RWPE1 (cell line): Measurements from ENCODE around the gene KRIT1.
"Not testable (repeated sequence)": the region's sequence is repeated elsewhere in the genome, so short reads cannot be mapped to it uniquely, and the experiment has no call there.

Experiments
- CTCF ChIA-PET: fragments of 350-600 bp; sonication (Branson Sonifier 250); formaldehyde crosslinking; extraction: SDS; loops from one replicate; lab custom pipeline; 2021; lab: Yijun Ruan, JAX
- POLR2A ChIA-PET: fragments of 400-600 bp; formaldehyde crosslinking; extraction: SDS; loops from one replicate; lab custom pipeline; 2020; ENCODE audit warnings: antibody characterized with exemption; ENCODE audit not compliant: low non-redundant PET; lab: Yijun Ruan, JAX
- DNase-seq: peaks from one replicate; pipeline ENCODE4 v3.0.0; 2012; ENCODE audit warnings: low spot score
- H3K27ac ChIP-seq: fragments of 450-650 bp; 2 replicates; pipeline ENCODE4 v1.5.1; 2017
- TF ChIP-seq, protein P1 (sequence below): fragments of 450-650 bp; conservative IDR thresholded peaks from 2 replicates; pipeline ENCODE4 v1.5.1; 2017; ENCODE audit warnings: low read depth, mild to moderate bottlenecking

KRIT1 gene

GRCh38 chr7:92192326-92192725, 53.4 kb downstream of the KRIT1 start:
- TF ChIP-seq, protein P1, sequence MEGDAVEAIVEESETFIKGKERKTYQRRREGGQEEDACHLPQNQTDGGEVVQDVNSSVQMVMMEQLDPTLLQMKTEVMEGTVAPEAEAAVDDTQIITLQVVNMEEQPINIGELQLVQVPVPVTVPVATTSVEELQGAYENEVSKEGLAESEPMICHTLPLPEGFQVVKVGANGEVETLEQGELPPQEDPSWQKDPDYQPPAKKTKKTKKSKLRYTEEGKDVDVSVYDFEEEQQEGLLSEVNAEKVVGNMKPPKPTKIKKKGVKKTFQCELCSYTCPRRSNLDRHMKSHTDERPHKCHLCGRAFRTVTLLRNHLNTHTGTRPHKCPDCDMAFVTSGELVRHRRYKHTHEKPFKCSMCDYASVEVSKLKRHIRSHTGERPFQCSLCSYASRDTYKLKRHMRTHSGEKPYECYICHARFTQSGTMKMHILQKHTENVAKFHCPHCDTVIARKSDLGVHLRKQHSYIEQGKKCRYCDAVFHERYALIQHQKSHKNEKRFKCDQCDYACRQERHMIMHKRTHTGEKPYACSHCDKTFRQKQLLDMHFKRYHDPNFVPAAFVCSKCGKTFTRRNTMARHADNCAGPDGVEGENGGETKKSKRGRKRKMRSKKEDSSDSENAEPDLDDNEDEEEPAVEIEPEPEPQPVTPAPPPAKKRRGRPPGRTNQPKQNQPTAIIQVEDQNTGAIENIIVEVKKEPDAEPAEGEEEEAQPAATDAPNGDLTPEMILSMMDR: no peak
- CTCF ChIA-PET: no interaction called here
- no peak overlapping the region for H3K27ac ChIP-seq
- no peak for DNase-seq
- POLR2A ChIA-PET: no interaction called here

DNA sequence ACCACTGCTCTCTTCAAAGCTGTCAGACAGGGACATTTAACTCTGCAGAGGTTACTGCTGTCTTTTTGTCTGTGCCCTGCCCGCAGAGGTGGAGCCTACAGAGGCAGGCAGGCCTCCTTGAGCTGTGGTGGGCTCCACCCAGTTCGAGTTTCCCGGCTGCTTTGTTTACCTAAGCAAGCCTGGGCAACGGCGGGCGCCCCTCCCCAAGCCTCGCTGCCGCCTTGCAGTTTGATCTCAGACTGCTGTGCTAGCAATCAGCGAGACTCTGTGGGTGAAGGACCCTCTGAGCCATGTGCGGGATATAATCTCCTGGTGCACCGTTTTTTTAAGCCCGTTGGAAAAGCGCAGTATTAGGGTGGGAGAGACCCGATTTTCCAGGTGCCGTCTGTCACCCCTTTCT, 56.5 kb downstream of the KRIT1 start:
- CTCF ChIA-PET, POLR2A ChIA-PET, DNase-seq, H3K27ac ChIP-seq: not testable (repeated sequence)

DNA sequence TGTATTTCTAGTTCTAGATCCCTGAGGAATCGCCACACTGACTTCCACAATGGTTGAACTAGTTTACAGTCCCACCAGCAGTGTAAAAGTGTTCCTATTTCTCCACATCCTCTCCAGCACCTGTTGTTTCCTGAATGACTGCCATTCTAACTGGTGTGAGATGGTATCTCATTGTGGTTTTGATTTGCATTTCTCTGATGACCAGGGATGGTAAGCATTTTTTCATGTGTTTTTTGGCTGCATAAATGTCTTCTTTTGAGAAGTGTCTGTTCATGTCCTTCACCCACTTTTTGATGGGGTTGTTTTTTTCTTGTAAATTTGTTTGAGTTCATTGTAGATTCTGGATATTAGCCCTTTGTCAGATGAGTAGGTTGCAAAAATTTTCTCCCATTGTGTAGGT, 61.4 kb downstream of the KRIT1 start:
- H3K27ac ChIP-seq, CTCF ChIA-PET, POLR2A ChIA-PET, DNase-seq: not testable (repeated sequence)

DNA sequence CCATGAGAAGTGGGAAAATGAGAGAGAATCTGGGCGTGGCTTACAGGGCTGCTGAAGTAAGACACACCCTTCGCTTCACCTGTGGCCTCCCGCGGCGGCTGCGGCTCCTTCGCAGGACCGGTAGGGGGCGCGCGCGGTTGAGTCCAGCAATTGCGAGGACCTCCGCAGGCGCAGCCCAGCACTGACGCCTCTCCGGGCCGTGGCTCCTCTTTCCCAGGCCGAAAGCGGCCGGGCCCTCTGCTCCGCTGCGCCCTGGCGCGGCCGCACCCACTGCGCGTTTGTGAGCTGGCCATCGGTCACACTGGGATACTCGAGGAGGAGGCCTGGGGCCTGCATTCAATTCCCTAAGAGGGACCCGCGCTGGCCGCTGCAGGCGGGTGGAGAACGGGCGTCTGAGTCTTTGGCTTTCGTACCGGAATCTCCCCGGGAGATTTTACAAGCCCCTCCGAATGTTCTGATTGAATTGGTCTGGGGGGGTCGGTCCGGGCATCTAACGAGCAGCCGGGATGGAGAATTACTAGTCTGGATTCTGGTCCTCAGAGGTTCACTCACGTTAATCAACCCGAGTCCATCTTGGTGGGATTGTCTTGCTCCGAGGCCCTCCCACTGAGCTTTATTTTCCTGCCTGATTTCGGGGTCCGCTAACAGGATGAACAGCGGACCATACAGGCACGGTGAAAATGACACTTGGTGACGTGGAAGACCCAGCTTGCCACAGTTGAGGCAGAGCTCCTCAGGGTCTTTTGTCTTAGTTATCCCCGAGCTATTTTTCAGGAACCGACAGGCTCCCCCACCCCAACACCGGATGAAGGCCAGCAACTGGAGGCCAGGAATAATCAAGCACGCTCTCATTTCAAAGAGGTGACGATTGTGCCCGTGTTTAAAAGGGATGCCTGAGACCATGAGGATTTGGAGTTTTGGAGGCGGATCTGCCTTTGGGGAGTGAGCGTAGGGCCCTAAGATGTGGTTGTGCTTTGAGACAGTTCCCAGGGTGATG, 66.5 kb downstream of the KRIT1 start, which contains the start of gene LRRD1:
LRRD1 (minus strand) TSS at position 215 of the 997 bp plus-strand sequence. CDS start 13,940 bp downstream, outside the sequence.
- H3K27ac ChIP-seq: no peak within 1 kb of the TSS
- TF ChIP-seq, protein P1: peak; percentile 99
- peak; percentile 81 for DNase-seq
- ChIA-PET POLR2A (no interaction called here), CTCF (interaction anchor here (0.6 to 1.1 kb wide), 7 partner anchors 15 to 1090 kb away, joined by 3 to 7 read pairs (median 3); no protein-coding TSS in a partner anchor)

DNA sequence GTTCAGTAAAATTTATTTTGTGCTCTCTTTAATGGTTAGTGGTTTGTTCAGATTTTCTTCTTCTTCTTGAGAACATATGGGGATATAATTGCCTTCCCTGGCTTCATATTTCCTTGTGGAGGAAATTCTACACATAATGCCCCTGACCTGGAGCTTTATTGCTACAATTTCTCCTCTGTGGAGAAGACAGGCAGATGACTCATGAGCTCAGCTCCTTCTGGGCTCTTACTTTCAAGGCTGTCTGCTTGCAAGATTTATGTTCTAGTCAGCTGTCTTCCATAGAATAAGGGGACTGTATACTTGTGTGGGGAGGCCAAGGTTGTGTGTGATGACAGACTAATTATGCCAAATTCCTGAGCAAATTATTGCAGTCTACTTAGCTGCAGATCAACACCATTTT, 68.4 kb downstream of the KRIT1 start:
- CTCF ChIA-PET: no interaction called here
- no peak for DNase-seq
- POLR2A ChIA-PET: no interaction called here
- H3K27ac ChIP-seq: no peak overlapping the region
- TF ChIP-seq, protein P1: no peak

- DNase-seq, POLR2A ChIA-PET, CTCF ChIA-PET, H3K27ac ChIP-seq: not testable (repeated sequence)
These were observed 76.2 kb downstream of the KRIT1 start for GRCh38 chr7:92169529-92169928.

- ChIA-PET CTCF (no interaction called here), POLR2A (no interaction called here)
- TF ChIP-seq, protein P1: no peak
- no peak overlapping the region for H3K27ac ChIP-seq
- no peak for DNase-seq
These were observed 84.4 kb downstream of the KRIT1 start for GRCh38 chr7:92161271-92161670.
